GM19467 (cell line): ENCODE data around the gene BEND6.
"Not testable (repeated sequence)": the region's sequence is repeated elsewhere in the genome, so short reads cannot be mapped to it uniquely, and the experiment has no call there.

Source experiments
- ATAC-seq: cut with Tn5 transposase; IDR thresholded peaks from one replicate; pipeline ENCODE4 v1.9.1; 2021; ENCODE audit warnings: mild to moderate bottlenecking, moderate library complexity; ENCODE audit not compliant: unreplicated experiment

The BEND6 gene

DNA sequence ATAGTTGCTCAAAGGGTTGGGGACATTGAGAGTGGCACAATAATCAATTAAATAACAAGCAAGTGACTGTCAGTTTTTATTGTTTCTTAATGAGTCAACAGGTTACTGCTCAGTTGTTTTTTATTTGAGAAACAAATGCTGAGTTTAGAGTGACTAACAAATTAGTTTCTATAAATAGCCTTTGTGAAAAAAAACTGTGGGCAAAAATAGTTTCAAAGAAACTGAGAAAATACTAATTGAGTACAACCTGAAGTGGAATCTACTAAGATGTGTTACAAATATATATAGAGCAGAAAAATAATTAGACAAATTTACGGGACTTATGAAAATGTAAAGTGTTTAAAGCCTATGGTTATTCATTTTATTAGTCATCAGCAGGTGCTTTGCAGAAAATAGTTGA lies 22.3 kb downstream of the BEND6 start:
- no peak for ATAC-seq

GRCh38 chr6:56978530-56978929 lies 23.6 kb downstream of the BEND6 start:
- no peak for ATAC-seq

DNA sequence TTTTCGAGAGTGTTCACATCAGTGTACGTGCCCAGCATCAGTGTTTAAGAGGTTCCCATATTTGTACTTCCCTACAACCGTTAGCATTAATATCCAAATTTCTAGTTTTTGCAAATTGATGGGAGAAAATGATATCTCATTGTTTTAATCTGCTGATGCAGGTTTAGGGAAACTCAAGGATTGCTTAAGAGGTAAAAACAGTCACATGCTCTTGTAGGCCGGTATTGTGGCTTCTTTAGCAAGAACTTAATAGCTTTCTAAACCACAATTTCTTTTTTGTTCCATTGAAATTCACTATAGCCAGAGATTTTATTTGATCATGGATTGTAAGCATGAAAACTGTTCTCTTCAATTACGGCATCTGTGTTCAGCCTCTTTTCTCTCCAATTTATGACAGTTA lies 29.5 kb downstream of the BEND6 start:
- ATAC-seq, result no peak

DNA sequence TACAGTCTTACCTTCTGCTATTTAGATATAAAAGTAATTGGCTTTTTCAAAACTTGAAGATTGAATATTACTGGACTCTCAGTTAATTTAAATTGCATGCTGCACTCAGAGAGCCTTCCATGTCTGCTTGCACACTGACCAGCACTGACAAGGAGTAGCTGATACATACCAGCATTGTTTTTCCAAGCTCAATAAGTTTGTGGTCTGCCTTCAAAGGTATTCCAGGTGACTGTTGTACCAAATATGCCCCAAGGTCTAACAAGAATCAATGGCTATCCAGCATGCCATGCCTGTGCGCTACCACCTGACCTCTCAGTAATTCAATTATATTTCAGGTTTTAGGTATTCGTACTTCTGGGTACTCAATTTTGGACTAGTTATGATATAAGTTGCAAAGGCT lies 30.0 kb downstream of the BEND6 start:
- no peak for ATAC-seq

DNA sequence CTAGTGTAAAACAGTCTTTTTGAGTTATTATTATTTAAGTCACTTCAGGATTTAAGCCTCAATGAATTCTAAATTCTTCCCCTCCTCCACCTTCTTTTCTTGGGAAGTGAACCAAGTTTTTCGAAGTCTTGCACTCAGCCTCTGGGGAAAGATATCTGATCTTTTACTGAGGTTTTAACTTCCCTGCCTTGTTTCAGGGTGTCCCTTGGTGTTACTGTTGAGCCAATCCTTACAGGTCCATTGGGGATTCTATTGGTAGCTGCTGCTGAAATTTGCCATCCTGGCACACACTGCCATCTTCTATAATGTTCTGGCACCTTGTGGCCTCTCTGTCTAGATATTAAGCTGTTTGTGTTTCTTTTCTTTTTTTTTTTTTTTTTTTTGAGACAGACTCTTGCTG lies 31.7 kb downstream of the BEND6 start:
- no peak for ATAC-seq

DNA sequence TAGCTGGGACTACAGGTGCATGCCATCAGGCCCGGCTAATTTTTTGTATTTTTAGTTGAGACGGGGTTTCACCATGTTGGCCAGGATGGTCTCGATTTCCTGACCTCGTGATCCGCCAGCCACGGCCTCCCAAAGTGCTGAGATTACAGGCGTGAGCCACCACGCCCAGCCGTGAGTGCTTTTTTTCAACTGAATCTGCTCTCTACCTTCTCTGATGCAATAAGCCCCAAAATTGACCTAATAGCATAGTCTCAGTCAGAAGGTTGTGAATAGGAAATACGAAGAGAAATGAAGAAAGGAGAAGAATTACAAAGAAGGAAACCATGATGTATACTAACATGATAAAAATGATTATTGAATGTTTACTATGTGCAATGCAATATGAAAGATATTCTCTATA lies 33.2 kb downstream of the BEND6 start:
- ATAC-seq, result no peak

GRCh38 chr6:56992036-56992435 lies 37.1 kb downstream of the BEND6 start:
- ATAC-seq, result no peak

- no peak for ATAC-seq
Measured at GRCh38 chr6:56992703-56993102, 37.8 kb downstream of the BEND6 start.

DNA sequence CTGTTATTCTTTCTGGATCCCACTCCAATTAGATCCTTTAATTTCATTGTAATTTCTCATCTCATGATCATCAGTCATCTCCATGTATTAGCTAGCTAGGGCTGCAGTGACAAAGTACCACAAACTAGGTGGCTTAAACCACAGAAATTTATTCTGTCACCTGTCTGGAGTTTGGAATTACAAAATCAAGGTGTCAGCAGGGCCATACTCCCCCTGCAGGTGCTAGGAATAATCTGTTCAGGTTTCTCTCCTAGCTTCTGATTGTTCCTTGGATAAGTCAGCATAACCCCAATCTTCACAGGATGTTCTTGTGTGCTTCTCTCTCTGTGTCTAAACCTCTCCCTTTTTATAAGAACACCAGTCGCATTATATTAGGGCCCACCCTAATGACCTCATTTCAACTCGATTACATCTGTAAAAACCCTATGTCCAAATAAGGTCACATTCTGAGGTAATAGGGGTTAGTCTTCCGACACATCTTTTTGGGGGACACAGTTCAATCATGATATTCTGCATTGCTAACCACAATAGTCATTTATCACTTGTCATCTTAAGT lies 40.5 kb downstream of the BEND6 start:
- no peak for ATAC-seq

DNA sequence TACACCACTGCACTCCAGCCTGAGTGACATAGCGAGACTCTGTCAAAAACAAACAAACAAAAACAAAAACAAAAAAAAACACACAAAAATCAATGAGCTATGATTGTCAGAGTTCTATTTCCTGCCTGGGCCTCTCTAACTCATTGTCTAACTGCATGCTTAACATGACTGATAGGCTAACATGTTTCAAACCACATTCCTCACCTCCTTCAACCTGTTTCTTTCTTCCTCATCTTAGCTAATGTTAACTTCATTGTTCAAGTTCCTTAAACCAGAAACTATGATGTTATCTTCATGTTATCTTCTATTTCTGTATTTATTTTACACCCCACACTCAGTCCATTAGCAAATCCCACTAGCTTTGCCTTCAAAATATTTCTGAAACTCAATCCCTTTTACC lies 41.5 kb downstream of the BEND6 start:
- no peak for ATAC-seq

DNA sequence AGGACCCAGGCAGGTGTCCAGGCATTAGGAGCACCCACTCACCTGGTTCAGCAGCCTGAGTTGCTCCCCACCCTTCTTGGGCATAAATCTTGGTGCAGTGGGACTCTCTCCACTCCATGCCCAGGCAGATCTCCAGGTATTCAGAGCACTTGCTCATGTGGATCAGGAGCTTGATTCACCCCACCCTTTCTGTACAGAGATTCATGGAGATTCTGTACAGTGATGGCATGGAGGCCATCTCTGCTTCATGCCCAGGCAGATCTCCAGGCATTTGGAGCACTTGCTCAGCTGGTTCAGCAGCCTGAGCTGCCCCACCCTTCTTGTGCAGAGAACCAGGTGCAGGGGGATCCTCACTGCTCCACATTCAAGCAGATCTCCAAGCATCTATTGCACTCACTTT lies 44.1 kb downstream of the BEND6 start:
- no peak for ATAC-seq

DNA sequence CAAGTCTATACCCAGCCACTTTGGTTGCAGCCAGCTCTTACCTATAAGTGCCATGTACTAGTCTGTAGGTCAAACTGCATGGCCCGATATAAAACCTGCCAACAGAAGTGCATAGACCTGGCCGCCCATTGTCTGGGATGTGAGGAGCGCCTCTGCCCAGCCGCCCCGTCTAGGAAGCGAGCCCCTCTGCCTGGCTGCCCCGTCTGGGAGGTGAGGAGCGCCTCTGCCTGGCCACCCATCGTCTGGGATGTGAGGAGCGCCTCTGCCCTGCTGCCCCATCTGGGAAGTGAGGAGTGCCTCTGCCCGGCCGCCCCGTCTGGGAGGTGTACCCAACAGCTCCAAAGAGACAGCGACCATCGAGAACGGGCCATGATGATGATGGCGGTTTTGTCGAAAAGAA lies 44.8 kb downstream of the BEND6 start:
- not testable (repeated sequence) for ATAC-seq

GRCh38 chr6:57002197-57002596 lies 47.3 kb downstream of the BEND6 start:
- ATAC-seq, result no peak

- ATAC-seq, result no peak
Measured at GRCh38 chr6:57004292-57004691, 49.4 kb downstream of the BEND6 start.

- ATAC-seq, result no peak
Measured at GRCh38 chr6:57006101-57006500, 51.2 kb downstream of the BEND6 start.

DNA sequence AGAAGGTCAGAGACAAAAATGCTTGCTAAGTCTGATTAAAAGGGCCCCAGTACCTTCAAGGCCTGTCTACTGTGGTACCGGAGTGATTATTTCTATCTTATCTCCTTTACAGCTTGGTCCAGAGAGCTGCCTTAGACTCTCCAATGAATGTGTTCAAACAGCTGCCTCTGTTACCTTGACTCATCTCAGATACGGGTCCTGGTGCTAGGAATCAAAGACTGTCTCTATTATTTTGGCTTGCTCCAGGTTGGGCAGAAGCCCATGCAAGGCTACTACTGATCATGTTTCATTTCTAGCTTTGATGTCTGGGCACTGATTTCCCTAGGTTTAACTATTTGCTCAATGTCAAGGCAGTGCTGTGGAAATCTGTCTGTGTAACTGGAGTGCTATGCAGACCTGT lies 53.2 kb downstream of the BEND6 start:
- not testable (repeated sequence) for ATAC-seq

DNA sequence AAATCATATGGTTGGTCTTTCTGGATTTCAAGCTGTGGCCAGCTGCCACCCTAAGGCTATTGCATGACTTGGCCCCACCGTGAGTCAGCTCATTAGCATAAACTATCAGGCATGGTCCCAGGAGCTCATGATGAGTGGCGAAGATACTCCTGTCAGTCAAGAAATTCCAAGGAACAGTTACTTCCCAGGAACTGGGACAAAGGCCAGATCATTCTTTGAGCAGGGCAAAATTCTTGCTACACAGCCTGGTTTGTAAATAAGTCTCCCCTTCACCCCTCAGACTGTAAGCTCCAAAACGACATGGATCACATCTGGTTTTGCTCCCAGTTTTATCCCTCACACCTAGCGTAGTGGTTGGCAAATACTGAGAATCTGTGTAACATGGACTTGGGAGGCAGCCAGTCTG lies 58.6 kb downstream of the BEND6 start:
- ATAC-seq, result no peak

- ATAC-seq, result no peak
Measured at GRCh38 chr6:57017069-57017468, 62.2 kb downstream of the BEND6 start.

- ATAC-seq, result no peak
Measured at GRCh38 chr6:57017841-57018240, 62.9 kb downstream of the BEND6 start.

DNA sequence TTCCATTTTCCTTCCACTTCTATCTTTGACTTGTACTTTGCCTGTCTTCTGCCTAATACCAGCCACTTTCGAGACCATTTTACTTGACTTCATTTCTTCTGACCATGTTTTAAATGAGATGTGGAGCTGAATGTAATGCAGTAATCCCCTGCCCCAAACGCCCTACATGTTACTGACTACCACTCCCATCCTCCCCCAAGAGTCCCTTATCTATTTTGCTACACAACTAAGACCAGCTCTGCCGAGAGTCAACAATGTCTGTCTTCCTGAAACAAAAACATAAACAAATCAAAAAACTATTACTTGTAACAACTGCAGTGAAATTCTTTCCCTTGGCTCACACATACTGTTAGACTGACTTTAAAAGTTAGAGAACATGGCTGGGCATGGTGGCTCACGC lies 64.5 kb downstream of the BEND6 start:
- ATAC-seq, result no peak

- ATAC-seq, result peak; percentile 63
Measured at GRCh38 chr6:57021086-57021720, 66.3 kb downstream of the BEND6 start.

GRCh38 chr6:57024321-57024720 lies 69.4 kb downstream of the BEND6 start:
- no peak for ATAC-seq

DNA sequence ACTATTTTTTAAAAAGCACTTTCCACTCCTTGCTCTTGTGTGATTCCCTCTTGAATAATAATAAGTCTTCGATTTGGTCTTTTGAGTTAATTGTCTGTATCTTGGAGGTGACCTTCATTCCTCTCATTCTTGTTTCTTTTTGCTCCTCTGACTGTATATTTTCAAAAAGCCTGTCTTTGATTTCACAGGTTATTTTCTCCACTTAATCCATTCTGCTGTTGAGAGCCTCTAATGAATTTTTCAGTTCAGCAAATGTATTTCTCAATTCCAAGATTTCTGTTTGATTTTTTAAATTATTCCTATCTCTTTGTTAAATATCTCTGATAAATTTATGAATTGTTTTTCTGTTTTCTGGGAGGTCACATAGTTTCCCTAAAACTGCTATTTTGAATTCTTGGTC lies 69.9 kb downstream of the BEND6 start:
- ATAC-seq, result no peak
